ENCODE measurements around the gene ABI1. TPM values are rescaled to one million over a fixed set of nuclear protein-coding genes. Genes with fewer than 3 reads are reported as not detected.

ABI1 gene
- total RNA-seq, 2 donors from 2014 or later: 20.3 to 27.7 TPM

GRCh38 chr10:26780793-26781601 is 79.8 kb downstream of the ABI1 start:
- no peaks in the 10 kb centered on the region for H3K36me3 ChIP-seq
- TF ChIP-seq CTCF (IDR thresholded peaks at IDR 0.05): no peak
- H3K27ac ChIP-seq: no peak overlapping the region
- H3K4me3 ChIP-seq: no peak overlapping the region
- peaks cover 0 to 32% of the 10 kb centered on the region in 2 donors for H3K4me1 ChIP-seq
- H3K9me3 ChIP-seq: no peaks in the 10 kb centered on the region
- no peaks in the 10 kb centered on the region for H3K27me3 ChIP-seq
- DNase-seq (ENCODE audit: low spot score): no peak

GRCh38 chr10:26780106-26780792 is 80.5 kb downstream of the ABI1 start:
- no peaks in the 10 kb centered on the region for H3K36me3 ChIP-seq
- H3K4me3 ChIP-seq: no peak overlapping the region
- H3K9me3 ChIP-seq: no peaks in the 10 kb centered on the region
- H3K27ac ChIP-seq: no peak overlapping the region
- H3K4me1 ChIP-seq: peaks cover 0 to 33% of the 10 kb centered on the region in 2 donors
- no peak for DNase-seq (ENCODE audit: low spot score)
- no peak for TF ChIP-seq CTCF (IDR thresholded peaks at IDR 0.05)
- H3K27me3 ChIP-seq: no peaks in the 10 kb centered on the region

- no peaks in the 10 kb centered on the region for H3K36me3 ChIP-seq
- H3K27ac ChIP-seq: no peak overlapping the region
- DNase-seq (ENCODE audit: low spot score): no peak
- peaks cover 0 to 33% of the 10 kb centered on the region in 2 donors for H3K4me1 ChIP-seq
- no peaks in the 10 kb centered on the region for H3K27me3 ChIP-seq
- no peak overlapping the region for H3K4me3 ChIP-seq
- H3K9me3 ChIP-seq: no peaks in the 10 kb centered on the region
- TF ChIP-seq CTCF (IDR thresholded peaks at IDR 0.05): no peak
Observed at GRCh38 chr10:26779176-26779860, 81.4 kb downstream of the ABI1 start.

GRCh38 chr10:26777686-26778085 is 83.1 kb downstream of the ABI1 start:
- Histone ChIP-seq H3K27ac (no peak overlapping the region), H3K9me3 (no peaks in the 10 kb centered on the region), H3K4me1 (peaks cover 0 to 33% of the 10 kb centered on the region in 2 donors), H3K4me3 (no peak overlapping the region), H3K27me3 (no peaks in the 10 kb centered on the region), H3K36me3 (no peaks in the 10 kb centered on the region)
- TF ChIP-seq CTCF (IDR thresholded peaks at IDR 0.05): no peak
- DNase-seq (ENCODE audit: low spot score): no peak

GRCh38 chr10:26776258-26776657 is 84.5 kb downstream of the ABI1 start:
- no peak for TF ChIP-seq CTCF (IDR thresholded peaks at IDR 0.05)
- Histone ChIP-seq H3K27ac (no peak overlapping the region), H3K27me3 (no peaks in the 10 kb centered on the region), H3K9me3 (no peaks in the 10 kb centered on the region), H3K36me3 (no peaks in the 10 kb centered on the region), H3K4me1 (peaks cover 0 to 21% of the 10 kb centered on the region in 2 donors), H3K4me3 (no peak overlapping the region)
- no peak for DNase-seq (ENCODE audit: low spot score)

All from right atrium auricular region (tissue), 2 donors.